Transverse colon (tissue), 4 donors: ENCODE data around the gene HERC3.

Source experiments
- CTCF ChIP-seq, 5 experiments: fragments of 200-600 bp in 3 of 5; fragments of 450-650 bp in 2 of 5; sonication (generic) in 3 of 5; IDR thresholded peaks; 1 replicate in 2 of 5; 2 replicates in 3 of 5; pipeline ENCODE4 v1.5.1; 2016 to 2017; ENCODE audit warnings: antibody characterized with exemption in 5 of 5, inconsistent platforms in 3 of 5, mild to moderate bottlenecking in 2 of 5, moderate library complexity in 1 of 5
- EP300 ChIP-seq: sonication (generic); formaldehyde crosslinking; IDR thresholded peaks from one replicate; pipeline ENCODE4 v1.6.1; 2017; ENCODE audit warnings: antibody characterized with exemption, low read depth
- POLR2A ChIP-seq: fragments of 450-650 bp; IDR thresholded peaks from one replicate; pipeline ENCODE4 v1.6.1; 2016; ENCODE audit warnings: antibody characterized with exemption, mild to moderate bottlenecking, moderate library complexity
- POLR2AphosphoS5 ChIP-seq, 3 donors: sonication (generic); formaldehyde crosslinking; IDR thresholded peaks; one replicate each; pipeline ENCODE4 v1.6.1; 2016; ENCODE audit warnings: antibody characterized with exemption in 3 of 3

- TF ChIP-seq POLR2A = no peak
- no peak for TF ChIP-seq CTCF (IDR thresholded peaks at IDR 0.05)
- no peak for TF ChIP-seq EP300
- no peak for TF ChIP-seq POLR2AphosphoS5 (IDR thresholded peaks at IDR 0.05)
These were observed 144.0 kb downstream of the HERC3 start for GRCh38 chr4:88736264-88736663.
